ENCODE measurements around the gene RASGRF2.
"Not testable (repeated sequence)": the region's sequence is repeated elsewhere in the genome, so short reads cannot be mapped to it uniquely, and the experiment has no call there.

RASGRF2 gene

DNA sequence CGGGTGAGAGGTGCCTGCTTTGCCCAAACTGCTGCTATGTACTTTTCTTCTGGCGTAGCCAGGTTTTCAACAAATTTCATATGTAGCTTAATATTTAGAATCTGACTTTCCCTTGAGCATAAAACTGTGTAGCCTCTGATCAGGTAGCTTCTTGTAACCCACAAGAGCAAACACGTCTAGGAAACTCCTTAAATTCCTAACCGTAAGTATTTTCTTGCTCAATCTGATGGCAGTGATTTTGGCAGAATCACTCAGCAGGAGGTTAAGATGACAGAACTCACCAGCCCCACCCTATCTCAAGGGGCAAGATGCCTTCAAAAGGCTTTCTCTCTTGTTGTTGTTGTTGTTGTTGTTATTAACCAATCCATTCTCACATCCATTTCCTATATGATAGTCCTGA lies 293.7 kb downstream of the RASGRF2 start:
- no peaks in the 10 kb centered on the region for H4K20me1 ChIP-seq (ENCODE audit: insufficient read depth, low read length, poor library complexity, severe bottlenecking)
- H3K9ac ChIP-seq (ENCODE audit: low read depth, low read length, poor library complexity, severe bottlenecking), result no peak overlapping the region
- H3F3A ChIP-seq (ENCODE audit: low read depth), result no peaks in the 10 kb centered on the region
- no peak overlapping the region for H3K4me2 ChIP-seq (ENCODE audit: low read depth, low read length, poor library complexity, severe bottlenecking)
- H2AFZ ChIP-seq (ENCODE audit: low read length), result no peak overlapping the region
- H3K36me3 ChIP-seq (ENCODE audit: insufficient read depth, low read length), result peaks cover 9% of the 10 kb centered on the region
- no peaks in the 10 kb centered on the region for H3K27me3 ChIP-seq (ENCODE audit: insufficient read depth, low read length, poor library complexity, severe bottlenecking)
- H3K4me3 ChIP-seq (ENCODE audit: low read length, poor library complexity, severe bottlenecking), result no peak overlapping the region
- no peaks in the 10 kb centered on the region for H3K9me2 ChIP-seq (replicated peaks; ENCODE audit: low read depth, low read length)
- H3K4me1 ChIP-seq (ENCODE audit: insufficient read depth, low read length, poor library complexity, severe bottlenecking), result no peaks in the 10 kb centered on the region
- TF ChIP-seq EZH2phosphoT487 (IDR thresholded peaks at IDR 0.05; ENCODE audit: borderline replicate concordance), result no peak
- H3K9me3 ChIP-seq (ENCODE audit: insufficient read depth, low read depth, low read length), result no peaks in the 10 kb centered on the region
- H3K79me2 ChIP-seq (ENCODE audit: insufficient read depth, low read length), result no peaks in the 10 kb centered on the region

DNA sequence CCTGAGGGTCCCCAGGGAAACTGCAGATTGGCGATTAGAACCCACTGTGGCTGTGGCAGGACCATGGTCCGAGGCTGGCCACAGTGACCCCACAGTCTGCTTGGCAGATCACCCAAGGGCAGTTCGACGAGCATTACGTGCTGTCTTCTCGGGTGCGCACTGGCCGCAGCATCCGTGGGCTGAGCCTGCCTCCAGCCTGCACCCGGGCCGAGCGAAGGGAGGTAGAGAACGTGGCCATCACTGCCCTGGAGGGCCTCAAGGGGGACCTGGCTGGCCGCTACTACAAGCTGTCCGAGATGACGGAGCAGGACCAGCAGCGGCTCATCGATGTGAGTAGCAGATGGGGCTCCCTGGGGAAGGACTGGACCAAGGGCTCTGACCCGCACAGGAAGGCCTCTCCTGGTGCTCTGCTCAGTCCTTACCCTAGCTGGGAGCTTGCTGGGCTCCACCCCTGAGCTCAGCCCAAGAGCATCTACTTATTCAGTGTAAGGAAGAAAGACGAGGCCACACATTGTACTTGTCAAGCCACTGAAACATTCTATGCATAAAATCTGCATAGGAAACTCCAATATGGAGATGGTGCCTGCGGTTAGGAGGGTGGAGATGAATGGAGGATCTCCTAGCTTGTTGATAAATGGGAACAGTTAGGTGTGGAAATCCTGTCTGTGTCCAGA lies 294.9 kb downstream of the RASGRF2 start:
- no peak for TF ChIP-seq EZH2phosphoT487 (IDR thresholded peaks at IDR 0.05; ENCODE audit: borderline replicate concordance)
- TF ChIP-seq, protein P1, sequence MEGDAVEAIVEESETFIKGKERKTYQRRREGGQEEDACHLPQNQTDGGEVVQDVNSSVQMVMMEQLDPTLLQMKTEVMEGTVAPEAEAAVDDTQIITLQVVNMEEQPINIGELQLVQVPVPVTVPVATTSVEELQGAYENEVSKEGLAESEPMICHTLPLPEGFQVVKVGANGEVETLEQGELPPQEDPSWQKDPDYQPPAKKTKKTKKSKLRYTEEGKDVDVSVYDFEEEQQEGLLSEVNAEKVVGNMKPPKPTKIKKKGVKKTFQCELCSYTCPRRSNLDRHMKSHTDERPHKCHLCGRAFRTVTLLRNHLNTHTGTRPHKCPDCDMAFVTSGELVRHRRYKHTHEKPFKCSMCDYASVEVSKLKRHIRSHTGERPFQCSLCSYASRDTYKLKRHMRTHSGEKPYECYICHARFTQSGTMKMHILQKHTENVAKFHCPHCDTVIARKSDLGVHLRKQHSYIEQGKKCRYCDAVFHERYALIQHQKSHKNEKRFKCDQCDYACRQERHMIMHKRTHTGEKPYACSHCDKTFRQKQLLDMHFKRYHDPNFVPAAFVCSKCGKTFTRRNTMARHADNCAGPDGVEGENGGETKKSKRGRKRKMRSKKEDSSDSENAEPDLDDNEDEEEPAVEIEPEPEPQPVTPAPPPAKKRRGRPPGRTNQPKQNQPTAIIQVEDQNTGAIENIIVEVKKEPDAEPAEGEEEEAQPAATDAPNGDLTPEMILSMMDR (conservative IDR thresholded peaks at IDR 0.05; ENCODE audit: low read length), result no peak
- Histone ChIP-seq H2AFZ (ENCODE audit: low read length) (no peak overlapping the region), H3K9me2 (replicated peaks; ENCODE audit: low read depth, low read length) (no peaks in the 10 kb centered on the region), H3K4me1 (ENCODE audit: insufficient read depth, low read length, poor library complexity, severe bottlenecking) (no peaks in the 10 kb centered on the region), H3K4me3 (ENCODE audit: low read length, poor library complexity, severe bottlenecking) (no peak overlapping the region), H3F3A (ENCODE audit: low read depth) (no peaks in the 10 kb centered on the region), H3K79me2 (ENCODE audit: insufficient read depth, low read length) (no peaks in the 10 kb centered on the region), H3K27me3 (ENCODE audit: insufficient read depth, low read length, poor library complexity, severe bottlenecking) (no peaks in the 10 kb centered on the region), H3K36me3 (ENCODE audit: insufficient read depth, low read length) (peaks cover 7% of the 10 kb centered on the region), H3K4me2 (ENCODE audit: low read depth, low read length, poor library complexity, severe bottlenecking) (no peak overlapping the region), H4K20me1 (ENCODE audit: insufficient read depth, low read length, poor library complexity, severe bottlenecking) (no peaks in the 10 kb centered on the region), H3K9ac (ENCODE audit: low read depth, low read length, poor library complexity, severe bottlenecking) (no peak overlapping the region), H3K9me3 (ENCODE audit: insufficient read depth, low read depth, low read length) (no peaks in the 10 kb centered on the region)

DNA sequence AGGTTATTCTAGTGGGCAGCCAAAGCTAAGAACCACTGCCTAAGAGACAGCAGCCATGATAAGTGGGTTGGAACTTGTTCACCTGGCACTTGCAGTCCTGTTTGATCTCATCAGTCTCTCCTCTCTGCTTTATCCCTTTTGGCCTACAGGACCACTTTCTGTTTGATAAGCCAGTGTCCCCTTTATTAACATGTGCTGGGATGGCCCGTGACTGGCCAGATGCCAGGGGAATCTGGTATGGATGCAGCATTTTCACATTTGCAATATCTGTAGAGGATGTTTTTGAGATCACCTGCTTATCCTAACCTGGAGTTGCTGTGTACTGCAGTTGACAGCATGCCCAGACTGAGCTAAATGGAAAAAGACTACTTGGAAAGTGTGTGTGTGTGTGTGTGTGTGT lies 296.6 kb downstream of the RASGRF2 start:
- TF ChIP-seq EZH2phosphoT487 (IDR thresholded peaks at IDR 0.05; ENCODE audit: borderline replicate concordance), result no peak
- TF ChIP-seq, protein P1 (conservative IDR thresholded peaks at IDR 0.05; ENCODE audit: low read length), result no peak
- H3K36me3 ChIP-seq (ENCODE audit: insufficient read depth, low read length), result no peaks in the 10 kb centered on the region

DNA sequence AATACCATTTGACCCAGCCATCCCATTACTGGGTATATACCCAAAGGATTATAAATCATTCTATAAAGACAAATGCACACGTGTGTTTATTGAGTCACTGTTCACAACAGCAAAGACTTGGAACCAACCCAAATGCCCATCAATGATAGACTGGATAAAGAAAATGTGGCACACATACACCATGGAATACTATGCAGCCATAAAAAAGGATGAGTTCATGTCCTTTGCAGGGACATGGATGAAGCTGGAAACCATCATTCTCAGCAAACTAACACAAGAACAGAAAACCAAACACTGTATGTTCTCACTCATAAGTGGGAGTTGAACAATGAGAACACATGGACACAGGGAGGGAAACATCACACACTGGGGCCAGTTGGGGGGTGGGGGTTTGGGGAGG lies 302.6 kb downstream of the RASGRF2 start:
- not testable (repeated sequence) for H2AFZ ChIP-seq (ENCODE audit: low read length); H3K9me3 ChIP-seq (ENCODE audit: insufficient read depth, low read depth, low read length); H3K9me2 ChIP-seq (replicated peaks; ENCODE audit: low read depth, low read length); H3K4me3 ChIP-seq (ENCODE audit: low read length, poor library complexity, severe bottlenecking); H3F3A ChIP-seq (ENCODE audit: low read depth); H4K20me1 ChIP-seq (ENCODE audit: insufficient read depth, low read length, poor library complexity, severe bottlenecking); H3K36me3 ChIP-seq (ENCODE audit: insufficient read depth, low read length); H3K9ac ChIP-seq (ENCODE audit: low read depth, low read length, poor library complexity, severe bottlenecking); H3K4me2 ChIP-seq (ENCODE audit: low read depth, low read length, poor library complexity, severe bottlenecking); H3K4me1 ChIP-seq (ENCODE audit: insufficient read depth, low read length, poor library complexity, severe bottlenecking); H3K79me2 ChIP-seq (ENCODE audit: insufficient read depth, low read length); H3K27me3 ChIP-seq (ENCODE audit: insufficient read depth, low read length, poor library complexity, severe bottlenecking)

More for the DNA sequence above, 296.6 kb downstream of the RASGRF2 start:
- Histone ChIP-seq H3K9me2 (replicated peaks; ENCODE audit: low read depth, low read length) (no peaks in the 10 kb centered on the region), H3F3A (ENCODE audit: low read depth) (no peaks in the 10 kb centered on the region), H3K9ac (ENCODE audit: low read depth, low read length, poor library complexity, severe bottlenecking) (no peak overlapping the region), H4K20me1 (ENCODE audit: insufficient read depth, low read length, poor library complexity, severe bottlenecking) (no peaks in the 10 kb centered on the region), H3K9me3 (ENCODE audit: insufficient read depth, low read depth, low read length) (no peaks in the 10 kb centered on the region), H2AFZ (ENCODE audit: low read length) (no peak overlapping the region), H3K79me2 (ENCODE audit: insufficient read depth, low read length) (no peaks in the 10 kb centered on the region), H3K4me1 (ENCODE audit: insufficient read depth, low read length, poor library complexity, severe bottlenecking) (no peaks in the 10 kb centered on the region), H3K4me2 (ENCODE audit: low read depth, low read length, poor library complexity, severe bottlenecking) (no peak overlapping the region), H3K4me3 (ENCODE audit: low read length, poor library complexity, severe bottlenecking) (no peak overlapping the region), H3K27me3 (ENCODE audit: insufficient read depth, low read length, poor library complexity, severe bottlenecking) (no peaks in the 10 kb centered on the region)

Data from Loucy (cell line).